Keratinocyte (primary cell): ENCODE data around the gene CUX1. TPM values are rescaled to one million over a fixed set of nuclear protein-coding genes. Genes with fewer than 3 reads are reported as not detected.

Source experiments
- DNase-seq: peaks from one replicate; pipeline ENCODE4 v3.0.0-alpha.2; 2011; ENCODE audit warnings: low read depth, missing footprints, low spot score
- FAIRE-seq: peaks from 2 replicates; lab custom pipeline; 2011; peaks lifted over from hg19 to GRCh38; lab: Jason Lieb, UNC
- H2AFZ ChIP-seq: 2 replicates; pipeline ENCODE4 v1.6.0; 2012; ENCODE audit warnings: low read length, control low read depth, inconsistent platforms; ENCODE audit not compliant: control insufficient read depth
- H3K27ac ChIP-seq: 2 replicates; pipeline ENCODE4 v1.5.1; 2011; ENCODE audit warnings: low read length; ENCODE audit not compliant: control insufficient read depth, insufficient read depth
- H3K27me3 ChIP-seq: 3 replicates; pipeline ENCODE4 v1.6.0; 2011; ENCODE audit warnings: low read length; ENCODE audit not compliant: control insufficient read depth, insufficient read depth; ENCODE audit errors: extremely low read depth
- H3K36me3 ChIP-seq, 2 experiments: 2 replicates in 1 of 2; 3 replicates in 1 of 2; pipeline ENCODE4 v1.5.1; 2011; ENCODE audit warnings: low read length in 2 of 2, mild to moderate bottlenecking in 1 of 2; ENCODE audit not compliant: control insufficient read depth in 2 of 2, insufficient read depth in 2 of 2; ENCODE audit errors: extremely low read depth in 1 of 2
- H3K4me1 ChIP-seq: 3 replicates; pipeline ENCODE4 v1.5.1; 2011; ENCODE audit warnings: low read length; ENCODE audit not compliant: control insufficient read depth, insufficient read depth; ENCODE audit errors: extremely low read depth
- H3K4me2 ChIP-seq: 3 replicates; pipeline ENCODE4 v1.6.0; 2011; ENCODE audit warnings: low read depth, low read length; ENCODE audit not compliant: control insufficient read depth, insufficient read depth; ENCODE audit errors: extremely low read depth
- H3K4me3 ChIP-seq, 3 experiments: fragments of 200-600 bp in 1 of 3; sonication (generic) in 1 of 3; 2 replicates in 2 of 3; 3 replicates in 1 of 3; pipeline ENCODE4 v1.5.1; 2011 to 2016; ENCODE audit warnings: low read length in 3 of 3, mild to moderate bottlenecking in 3 of 3, control low read depth in 2 of 3, inconsistent platforms in 1 of 3, low read depth in 1 of 3, mixed read lengths in 1 of 3, mixed run types in 1 of 3, moderate library complexity in 1 of 3; ENCODE audit not compliant: control insufficient read depth in 2 of 3, insufficient read depth in 2 of 3; ENCODE audit errors: extremely low read depth in 1 of 3
- H3K79me2 ChIP-seq: 2 replicates; pipeline ENCODE4 v1.6.0; 2012; ENCODE audit warnings: low read length; ENCODE audit not compliant: control insufficient read depth, insufficient read depth
- H3K9ac ChIP-seq: 3 replicates; pipeline ENCODE4 v1.6.0; 2011; ENCODE audit warnings: low read length; ENCODE audit not compliant: control insufficient read depth, insufficient read depth; ENCODE audit errors: extremely low read depth
- H3K9me1 ChIP-seq: 3 replicates; pipeline ENCODE4 v1.6.0; 2011; ENCODE audit warnings: low read length; ENCODE audit not compliant: control insufficient read depth, insufficient read depth; ENCODE audit errors: extremely low read depth
- H3K9me3 ChIP-seq: 2 replicates; pipeline ENCODE4 v1.5.1; 2012; ENCODE audit warnings: low read depth, low read length; ENCODE audit not compliant: control insufficient read depth
- H4K20me1 ChIP-seq: 3 replicates; pipeline ENCODE4 v1.6.0; 2011; ENCODE audit warnings: low read length; ENCODE audit not compliant: control insufficient read depth, insufficient read depth; ENCODE audit errors: extremely low read depth
- CTCF ChIP-seq, 3 experiments: IDR thresholded peaks in 1 of 3; conservative IDR thresholded peaks in 1 of 3; optimal IDR thresholded peaks in 1 of 3; 2 replicates in 2 of 3; 3 replicates in 1 of 3; pipeline versions ENCODE3 to v1.5.1; 2011; ENCODE audit warnings: low read length in 3 of 3, mild to moderate bottlenecking in 3 of 3, moderate library complexity in 2 of 3, control low read depth in 1 of 3, inconsistent platforms in 1 of 3; ENCODE audit not compliant: insufficient read depth in 2 of 3; ENCODE audit errors: extremely low read depth in 1 of 3
- EZH2 ChIP-seq: IDR thresholded peaks from one replicate; pipeline ENCODE4 v1.6.1; 2012; ENCODE audit warnings: inconsistent platforms, mild to moderate bottlenecking, low read length, moderate library complexity
- dilution Hi-C: fragments of 300-500 bp; cut with MboI; formaldehyde crosslinking; loops from one replicate; pipeline ENCODE4 v1.7.0; 2020; ENCODE audit warnings: low sequenced_read_pairs; ENCODE audit not compliant: extremely low pct_ligation_motif_present
- polyA plus RNA-seq, 5 experiments: library from polyadenylated mRNA; depleted of rRNA in 3 of 5; stranded (reverse) in 3 of 5; stranded (forward) in 1 of 5; unstranded in 1 of 5; fragments of >200 nt; gene quantifications; 1 replicate in 1 of 5; 2 replicates in 3 of 5; 3 replicates in 1 of 5; pipeline versions ENCODE4 v1.2.1 to v1.2.3, GENCODE V29; 2011 to 2012; ENCODE audit warnings: missing spikeins in 2 of 5, low read depth in 1 of 5, low replicate concordance in 1 of 5

Gene CUX1
- polyA plus RNA-seq, 1 donor (not counting 4 experiments of a cell fraction or from before 2014, with no cell fraction given) = 18.3 TPM

GRCh38 chr7:102186306-102186705 lies 368.9 kb downstream of the CUX1 start:
- H3K4me1 ChIP-seq = no peaks in the 10 kb centered on the region
- no peak overlapping the region for H3K9ac ChIP-seq

GRCh38 chr7:102188746-102189145 lies 371.3 kb downstream of the CUX1 start:
- FAIRE-seq (no peak), DNase-seq (no peak)
- dilution Hi-C loops = no loop called here
- no peaks in the 10 kb centered on the region for H4K20me1 ChIP-seq
- H3K9ac ChIP-seq = no peak overlapping the region
- H3K4me1 ChIP-seq = no peaks in the 10 kb centered on the region
- H3K27me3 ChIP-seq = no peaks in the 10 kb centered on the region
- H3K79me2 ChIP-seq = no peaks in the 10 kb centered on the region
- no peaks in the 10 kb centered on the region for H3K9me3 ChIP-seq
- H3K9me1 ChIP-seq = no peaks in the 10 kb centered on the region
- H3K4me3 ChIP-seq = no peak overlapping the region
- peaks cover 4 to 10% of the 10 kb centered on the region in 2 experiments for H3K36me3 ChIP-seq
- H2AFZ ChIP-seq = no peak overlapping the region
- TF ChIP-seq CTCF (optimal IDR thresholded peaks at IDR 0.05 in 1 of 3, IDR thresholded peaks at IDR 0.05 in 1 of 3, conservative IDR thresholded peaks at IDR 0.05 in 1 of 3; ENCODE audit: extremely low read depth in 1 of 3, insufficient read depth in 2 of 3, low read length in 3 of 3) (no peak), EZH2 (no peak)
- H3K4me2 ChIP-seq = no peak overlapping the region
- H3K27ac ChIP-seq = no peak overlapping the region

More at GRCh38 chr7:102186306-102186705, 368.9 kb downstream of the CUX1 start:
- no peaks in the 10 kb centered on the region for H3K9me1 ChIP-seq
- H4K20me1 ChIP-seq = no peaks in the 10 kb centered on the region
- no peaks in the 10 kb centered on the region for H3K27me3 ChIP-seq
- TF ChIP-seq EZH2 (no peak), CTCF (optimal IDR thresholded peaks at IDR 0.05 in 1 of 3, IDR thresholded peaks at IDR 0.05 in 1 of 3, conservative IDR thresholded peaks at IDR 0.05 in 1 of 3; ENCODE audit: extremely low read depth in 1 of 3, insufficient read depth in 2 of 3, low read length in 3 of 3) (no peak)
- H3K4me2 ChIP-seq = no peak overlapping the region
- dilution Hi-C loops = no loop called here
- H2AFZ ChIP-seq = no peak overlapping the region
- FAIRE-seq = no peak
- H3K79me2 ChIP-seq = no peaks in the 10 kb centered on the region
- no peaks in the 10 kb centered on the region for H3K9me3 ChIP-seq
- no peak overlapping the region for H3K4me3 ChIP-seq
- no peak for DNase-seq
- peaks cover 4 to 10% of the 10 kb centered on the region in 2 experiments for H3K36me3 ChIP-seq
- H3K27ac ChIP-seq = no peak overlapping the region
